Fibroblast of lung (primary cell): ENCODE measurements around the gene RAB8A. TPM values are rescaled to one million over a fixed set of nuclear protein-coding genes. Genes with fewer than 3 reads are reported as not detected.

Source experiments
- DNase-seq, 2 donors: peaks; one replicate each; pipeline versions ENCODE4 v3.0.0 to v3.0.0-alpha.2; 2010; ENCODE audit warnings: low read depth in 2 of 2
- H2AFZ ChIP-seq: 2 replicates; pipeline ENCODE4 v1.5.1; 2012; ENCODE audit warnings: low read length, control low read depth, inconsistent platforms
- H3K27ac ChIP-seq: 2 replicates; pipeline ENCODE4 v1.5.1; 2011; ENCODE audit warnings: low read length, control low read depth; ENCODE audit not compliant: insufficient read depth
- H3K27me3 ChIP-seq: 2 replicates; pipeline ENCODE4 v1.5.1; 2011; ENCODE audit warnings: mild to moderate bottlenecking, low read length; ENCODE audit not compliant: control insufficient read depth, insufficient read depth
- H3K36me3 ChIP-seq: 2 replicates; pipeline ENCODE4 v1.5.1; 2011; ENCODE audit warnings: low read length; ENCODE audit not compliant: control insufficient read depth, insufficient read depth
- H3K4me1 ChIP-seq: 2 replicates; pipeline ENCODE4 v1.5.1; 2011; ENCODE audit warnings: low read length; ENCODE audit not compliant: control insufficient read depth, insufficient read depth; ENCODE audit errors: extremely low read depth
- H3K4me2 ChIP-seq: 2 replicates; pipeline ENCODE4 v1.5.1; 2011; ENCODE audit warnings: low read length, control low read depth; ENCODE audit not compliant: insufficient read depth; ENCODE audit errors: extremely low read depth
- H3K4me3 ChIP-seq, 4 experiments: fragments of 200-600 bp in 1 of 4; sonication (generic) in 1 of 4; replicated peaks in 1 of 4; 2 replicates each; pipeline ENCODE4 v1.5.1; 2011 to 2016; ENCODE audit warnings: low read length in 4 of 4, low read depth in 3 of 4, mild to moderate bottlenecking in 3 of 4, control low read depth in 2 of 4, inconsistent platforms in 1 of 4, mixed read lengths in 1 of 4; ENCODE audit not compliant: insufficient read depth in 1 of 4; ENCODE audit errors: control extremely low read depth in 1 of 4
- H3K79me2 ChIP-seq: 2 replicates; pipeline ENCODE4 v1.5.1; 2012; ENCODE audit warnings: mild to moderate bottlenecking, low read length, inconsistent platforms; ENCODE audit not compliant: control insufficient read depth, insufficient read depth
- H3K9ac ChIP-seq: 2 replicates; pipeline ENCODE4 v1.5.1; 2011; ENCODE audit warnings: mild to moderate bottlenecking, low read length, control low read depth; ENCODE audit not compliant: insufficient read depth
- H3K9me3 ChIP-seq: 2 replicates; pipeline ENCODE4 v1.5.1; 2012; ENCODE audit warnings: low read depth, low read length; ENCODE audit not compliant: control insufficient read depth, insufficient read depth
- H4K20me1 ChIP-seq: 2 replicates; pipeline ENCODE4 v1.5.1; 2011; ENCODE audit warnings: low read length; ENCODE audit not compliant: control insufficient read depth, insufficient read depth; ENCODE audit errors: extremely low read depth
- CTCF ChIP-seq, 2 donors: IDR thresholded peaks in 1 of 2; conservative IDR thresholded peaks in 1 of 2; 1 replicate in 1 of 2; 2 replicates in 1 of 2; pipeline ENCODE4 v1.5.1; 2011 to 2012; ENCODE audit warnings: low read length in 2 of 2, control low read depth in 1 of 2, inconsistent platforms in 1 of 2, low read depth in 1 of 2, mild to moderate bottlenecking in 1 of 2
- EZH2 ChIP-seq: IDR thresholded peaks from 2 replicates; pipeline ENCODE4 v1.5.1; 2012; ENCODE audit warnings: low read length, control low read depth, mild to moderate bottlenecking; ENCODE audit errors: missing control alignments
- polyA plus RNA-seq, 2 donors: library from polyadenylated mRNA; depleted of rRNA in 1 of 2; stranded (reverse) in 1 of 2; unstranded in 1 of 2; fragments of >200 nt; gene quantifications; 2 replicates each; pipeline ENCODE4 v1.2.1, GENCODE V29; 2011 to 2012; ENCODE audit warnings: missing spikeins in 1 of 2
- total RNA-seq: library from RNA; depleted of rRNA; stranded (reverse); fragments of >200 nt; gene quantifications from 2 replicates; pipeline ENCODE4 v1.2.1, GENCODE V29; 2014

Gene RAB8A
- total and polyA plus RNA-seq, 2 donors (not counting 1 experiment from before 2014, with no cell fraction given), result 77.6 to 104 TPM

GRCh38 chr19:16111909-16112752 lies 442 bp downstream of the RAB8A start:
- Histone ChIP-seq H3K4me2 (peak overlapping the region; percentile 85), H4K20me1 (no peaks in the 10 kb centered on the region), H3K4me3 (peak overlapping the region; percentile 76 to 100 (median 98)), H3K36me3 (peaks cover 4% of the 10 kb centered on the region), H3K9me3 (no peaks in the 10 kb centered on the region), H3K27ac (peak overlapping the region; percentile 91), H3K27me3 (no peaks in the 10 kb centered on the region), H3K4me1 (peaks cover 9% of the 10 kb centered on the region), H3K79me2 (peaks cover 34% of the 10 kb centered on the region), H3K9ac (peak overlapping the region; percentile 94), H2AFZ (peak overlapping the region; percentile 98)
- no peak for TF ChIP-seq EZH2
- TF ChIP-seq CTCF (conservative IDR thresholded peaks at IDR 0.05 in 1 of 2, IDR thresholded peaks at IDR 0.05 in 1 of 2; ENCODE audit: low read depth in 1 of 2, low read length in 2 of 2), result no peak
- DNase-seq, result no peak

- Histone ChIP-seq H3K9ac (no peak overlapping the region), H3K27ac (no peak overlapping the region), H2AFZ (no peak overlapping the region), H3K4me2 (peak overlapping the region; percentile 85), H3K36me3 (peaks cover 4% of the 10 kb centered on the region), H3K4me3 (peak overlapping the region; percentile 76 to 100 (median 98)), H4K20me1 (no peaks in the 10 kb centered on the region), H3K9me3 (no peaks in the 10 kb centered on the region), H3K79me2 (peaks cover 36% of the 10 kb centered on the region), H3K4me1 (peaks cover 9% of the 10 kb centered on the region), H3K27me3 (no peaks in the 10 kb centered on the region)
- DNase-seq, result no peak
- TF ChIP-seq EZH2, result no peak
- no peak for TF ChIP-seq CTCF (conservative IDR thresholded peaks at IDR 0.05 in 1 of 2, IDR thresholded peaks at IDR 0.05 in 1 of 2; ENCODE audit: low read depth in 1 of 2, low read length in 2 of 2)
Observed at GRCh38 chr19:16112778-16113177, 1.1 kb downstream of the RAB8A start.

- Histone ChIP-seq H3K36me3 (peaks cover 4% of the 10 kb centered on the region), H3K79me2 (peaks cover 36% of the 10 kb centered on the region), H3K4me2 (no peak overlapping the region), H4K20me1 (no peaks in the 10 kb centered on the region), H3K27ac (no peak overlapping the region), H3K9me3 (no peaks in the 10 kb centered on the region), H3K4me1 (peaks cover 9% of the 10 kb centered on the region), H3K9ac (no peak overlapping the region), H3K27me3 (no peaks in the 10 kb centered on the region), H2AFZ (no peak overlapping the region), H3K4me3 (no peak overlapping the region)
- no peak for DNase-seq
- TF ChIP-seq EZH2 (no peak), CTCF (conservative IDR thresholded peaks at IDR 0.05 in 1 of 2, IDR thresholded peaks at IDR 0.05 in 1 of 2; ENCODE audit: low read depth in 1 of 2, low read length in 2 of 2) (no peak)
Observed at GRCh38 chr19:16113727-16114126, 2.0 kb downstream of the RAB8A start.
